SK-N-SH (cell line): ENCODE data around the gene MYL2.

Experiments used
- TF ChIP-seq, protein P1 (sequence below): fragments of 200-600 bp; sonication (generic); IDR thresholded peaks from 2 replicates; pipeline ENCODE4 v1.6.1; 2017; ENCODE audit warnings: antibody characterized with exemption, mild to moderate bottlenecking, moderate library complexity
- TF ChIP-seq, protein P2 (sequence below): IDR thresholded peaks from 2 replicates; pipeline ENCODE4 v1.4.0; 2012; ENCODE audit warnings: low read depth, borderline replicate concordance

DNA sequence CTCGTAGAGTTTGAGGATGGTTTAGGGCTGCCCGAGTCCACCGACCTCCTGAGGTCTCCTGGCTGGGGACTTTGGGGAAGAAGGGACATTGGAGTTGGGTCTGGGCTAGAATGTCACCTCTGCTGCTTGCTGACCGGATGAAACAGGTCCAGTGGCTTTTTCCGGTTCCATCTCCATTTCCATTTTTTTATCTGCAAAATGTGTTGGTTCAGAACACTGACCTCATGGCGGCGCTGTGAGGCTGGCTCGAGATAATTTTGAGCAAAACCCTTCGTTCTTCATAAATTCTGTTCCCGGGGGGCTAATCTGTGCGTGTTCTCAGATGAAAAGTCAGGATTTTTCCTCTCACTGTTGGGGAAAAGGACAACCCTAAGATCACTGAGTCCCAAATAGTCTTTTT is 11.7 kb upstream of the MYL2 start:
- TF ChIP-seq, protein P1, sequence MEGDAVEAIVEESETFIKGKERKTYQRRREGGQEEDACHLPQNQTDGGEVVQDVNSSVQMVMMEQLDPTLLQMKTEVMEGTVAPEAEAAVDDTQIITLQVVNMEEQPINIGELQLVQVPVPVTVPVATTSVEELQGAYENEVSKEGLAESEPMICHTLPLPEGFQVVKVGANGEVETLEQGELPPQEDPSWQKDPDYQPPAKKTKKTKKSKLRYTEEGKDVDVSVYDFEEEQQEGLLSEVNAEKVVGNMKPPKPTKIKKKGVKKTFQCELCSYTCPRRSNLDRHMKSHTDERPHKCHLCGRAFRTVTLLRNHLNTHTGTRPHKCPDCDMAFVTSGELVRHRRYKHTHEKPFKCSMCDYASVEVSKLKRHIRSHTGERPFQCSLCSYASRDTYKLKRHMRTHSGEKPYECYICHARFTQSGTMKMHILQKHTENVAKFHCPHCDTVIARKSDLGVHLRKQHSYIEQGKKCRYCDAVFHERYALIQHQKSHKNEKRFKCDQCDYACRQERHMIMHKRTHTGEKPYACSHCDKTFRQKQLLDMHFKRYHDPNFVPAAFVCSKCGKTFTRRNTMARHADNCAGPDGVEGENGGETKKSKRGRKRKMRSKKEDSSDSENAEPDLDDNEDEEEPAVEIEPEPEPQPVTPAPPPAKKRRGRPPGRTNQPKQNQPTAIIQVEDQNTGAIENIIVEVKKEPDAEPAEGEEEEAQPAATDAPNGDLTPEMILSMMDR, result peak; percentile 51
- TF ChIP-seq, protein P2, sequence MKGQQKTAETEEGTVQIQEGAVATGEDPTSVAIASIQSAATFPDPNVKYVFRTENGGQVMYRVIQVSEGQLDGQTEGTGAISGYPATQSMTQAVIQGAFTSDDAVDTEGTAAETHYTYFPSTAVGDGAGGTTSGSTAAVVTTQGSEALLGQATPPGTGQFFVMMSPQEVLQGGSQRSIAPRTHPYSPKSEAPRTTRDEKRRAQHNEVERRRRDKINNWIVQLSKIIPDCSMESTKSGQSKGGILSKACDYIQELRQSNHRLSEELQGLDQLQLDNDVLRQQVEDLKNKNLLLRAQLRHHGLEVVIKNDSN, result no peak
